GM18508 (cell line): ENCODE results near the gene CA7.

Source experiments
- ATAC-seq: cut with Tn5 transposase; IDR thresholded peaks from one replicate; pipeline ENCODE4 v1.9.1; 2021; ENCODE audit warnings: moderate number of reproducible peaks; ENCODE audit not compliant: insufficient read depth, unreplicated experiment

Gene CA7

GRCh38 chr16:66871840-66872239 lies 27.6 kb downstream of the CA7 start:
- no peak for ATAC-seq

- ATAC-seq = no peak
Measured at GRCh38 chr16:66872559-66872942, 28.3 kb downstream of the CA7 start.

- peak; percentile 60 for ATAC-seq
Measured at GRCh38 chr16:66872943-66873684, 28.9 kb downstream of the CA7 start.

- ATAC-seq = no peak
Measured at GRCh38 chr16:66873685-66874055, 29.5 kb downstream of the CA7 start.

GRCh38 chr16:66874079-66874775 lies 30.0 kb downstream of the CA7 start:
- no peak for ATAC-seq

GRCh38 chr16:66878067-66878466 lies 33.9 kb downstream of the CA7 start:
- no peak for ATAC-seq

GRCh38 chr16:66880288-66881013 lies 36.2 kb downstream of the CA7 start, which contains the start of gene PDP2:
PDP2 (plus strand) TSS chr16:66880515; CDS start chr16:66884285, 3,770 bp downstream.
- peak; percentile 78 for ATAC-seq

- ATAC-seq = no peak
Measured at GRCh38 chr16:66881014-66881417, 36.8 kb downstream of the CA7 start.

- no peak for ATAC-seq
Measured at GRCh38 chr16:66881560-66881959, 37.3 kb downstream of the CA7 start.

GRCh38 chr16:66881964-66882508 lies 37.8 kb downstream of the CA7 start:
- ATAC-seq = no peak

GRCh38 chr16:66882702-66883101 lies 38.5 kb downstream of the CA7 start:
- ATAC-seq = no peak

GRCh38 chr16:66885491-66885890 lies 41.3 kb downstream of the CA7 start:
- ATAC-seq = no peak

- no peak for ATAC-seq
Measured at GRCh38 chr16:66886321-66886720, 42.1 kb downstream of the CA7 start.

- ATAC-seq = no peak
Measured at GRCh38 chr16:66886914-66887313, 42.7 kb downstream of the CA7 start.

- ATAC-seq = no peak
Measured at GRCh38 chr16:66888647-66889615, 44.7 kb downstream of the CA7 start.

GRCh38 chr16:66889622-66890021 lies 45.4 kb downstream of the CA7 start:
- no peak for ATAC-seq

- no peak for ATAC-seq
Measured at GRCh38 chr16:66890799-66891198, 46.6 kb downstream of the CA7 start.

GRCh38 chr16:66891360-66891759 lies 47.1 kb downstream of the CA7 start:
- ATAC-seq = no peak

GRCh38 chr16:66891797-66892196 lies 47.6 kb downstream of the CA7 start:
- no peak for ATAC-seq

- ATAC-seq = no peak
Measured at GRCh38 chr16:66894055-66894454, 49.8 kb downstream of the CA7 start.
